ENCODE data around the gene PPFIA4. TPM values are rescaled to one million over a fixed set of nuclear protein-coding genes. Genes with fewer than 3 reads are reported as not detected.

The PPFIA4 gene
- total RNA-seq, 1 experiment from 2014 or later: 4.2 TPM

- DNase-seq (ENCODE audit: extremely low read depth, low read depth): no peak
Observed at GRCh38 chr1:203124546-203125317, 98.4 kb downstream of the PPFIA4 start.

- no peak for DNase-seq (ENCODE audit: extremely low read depth, low read depth)
Observed at GRCh38 chr1:203126151-203126865, 100.0 kb downstream of the PPFIA4 start.

GRCh38 chr1:203126866-203127665 lies 100.8 kb downstream of the PPFIA4 start:
- DNase-seq (ENCODE audit: extremely low read depth, low read depth): no peak

- no peak for DNase-seq (ENCODE audit: extremely low read depth, low read depth)
Observed at GRCh38 chr1:203127666-203128430, 101.6 kb downstream of the PPFIA4 start, which contains the start of gene ADORA1. Gene ADORA1, plus strand, starts transcription at chr1:203127726. Its CDS starts 1,116 bp downstream, at chr1:203128842.

GRCh38 chr1:203128431-203128715 lies 102.1 kb downstream of the PPFIA4 start:
- no peak for DNase-seq (ENCODE audit: extremely low read depth, low read depth)

Other genes with a start within 250 kb of the PPFIA4 start
- 40.1 and 46.3 TPM in 2 replicates for gene KDM5B, start 218.1 kb upstream of the PPFIA4 start, total RNA-seq (2014; rRNA removed; shearing (Covaris generic))
- gene PCAT6, start 215.5 kb upstream of the PPFIA4 start, total RNA-seq (2014; rRNA removed; shearing (Covaris generic)): 0.46 and 0.52 TPM in 2 replicates
- gene RABIF, start 137.3 kb upstream of the PPFIA4 start, total RNA-seq (2014; rRNA removed; shearing (Covaris generic)): 13.5 and 13.8 TPM in 2 replicates
- 41.0 and 44.6 TPM in 2 replicates for gene KLHL12, start 99.3 kb upstream of the PPFIA4 start, total RNA-seq (2014; rRNA removed; shearing (Covaris generic))
- 152 and 161 TPM in 2 replicates for gene ADIPOR1, start 68.2 kb upstream of the PPFIA4 start, total RNA-seq (2014; rRNA removed; shearing (Covaris generic))
- gene CYB5R1, start 59.2 kb upstream of the PPFIA4 start, total RNA-seq (2014; rRNA removed; shearing (Covaris generic)): 15.8 and 17.4 TPM in 2 replicates
- 121 and 128 TPM in 2 replicates for gene TMEM183A, start 19.1 kb upstream of the PPFIA4 start, total RNA-seq (2014; rRNA removed; shearing (Covaris generic))
- not detected in 2 replicates for gene MYOG, start 59.5 kb downstream of the PPFIA4 start, total RNA-seq (2014; rRNA removed; shearing (Covaris generic))
- gene ADORA1, start 101.2 kb downstream of the PPFIA4 start, total RNA-seq (2014; rRNA removed; shearing (Covaris generic)): 0.17 TPM in 1 of 2 replicates, not detected in the other
- gene MYBPH, start 149.3 kb downstream of the PPFIA4 start, total RNA-seq (2014; rRNA removed; shearing (Covaris generic)): not detected in 2 replicates
- gene CHI3L1, start 160.2 kb downstream of the PPFIA4 start, total RNA-seq (2014; rRNA removed; shearing (Covaris generic)): not detected in 2 replicates
- not detected in 2 replicates for gene CHIT1, start 203.2 kb downstream of the PPFIA4 start, total RNA-seq (2014; rRNA removed; shearing (Covaris generic))